Measurements from ENCODE around the gene ADAMTS6.

Gene ADAMTS6

GRCh38 chr5:65100911-65101631, 380.6 kb downstream of the ADAMTS6 start:
- peak; percentile 55 for DNase-seq
